ENCODE results near the gene ZNF677. TPM values are rescaled to one million over a fixed set of nuclear protein-coding genes. Genes with fewer than 3 reads are reported as not detected.
"Not testable (repeated sequence)": the region's sequence is repeated elsewhere in the genome, so short reads cannot be mapped to it uniquely, and the experiment has no call there.

Gene ZNF677
- polyA plus RNA-seq, 3 donors: 37.9 to 58.8 (median 55.3) TPM

- no peak for DNase-seq
Measured at GRCh38 chr19:53212703-53213320, 41.9 kb downstream of the ZNF677 start.

- DNase-seq: not testable (repeated sequence)
Measured at GRCh38 chr19:53211554-53211953, 43.1 kb downstream of the ZNF677 start.

GRCh38 chr19:53196777-53197396 is 57.8 kb downstream of the ZNF677 start:
- peak; percentile 93 for DNase-seq

- DNase-seq: peak; percentile 86
Measured at GRCh38 chr19:53195265-53195903, 59.3 kb downstream of the ZNF677 start.

GRCh38 chr19:53193535-53194222 is 61.0 kb downstream of the ZNF677 start:
- no peak for DNase-seq

GRCh38 chr19:53192771-53193534 is 61.7 kb downstream of the ZNF677 start, which contains the start of gene ZNF665:
ZNF665 (minus strand) TSS chr19:53193358; CDS start chr19:53182898, 10,460 bp downstream.
- DNase-seq: peak; percentile 87

GRCh38 chr19:53190253-53190652 is 64.4 kb downstream of the ZNF677 start:
- DNase-seq: no peak

GRCh38 chr19:53189691-53190198 is 64.9 kb downstream of the ZNF677 start:
- not testable (repeated sequence) for DNase-seq

Other genes starting within 250 kb of the ZNF677 start
- under 1 TPM in 2 of 3 donors, not detected in 1; 0.14 to 0.40 TPM for gene ERVV-1, start 241.0 kb downstream of the ZNF677 start, polyA plus RNA-seq (ENCODE audit: insufficient read length in 3 of 3)
- gene ERVV-2, start 210.1 kb downstream of the ZNF677 start, polyA plus RNA-seq (ENCODE audit: insufficient read length in 3 of 3): under 1 TPM; 0.09 to 0.31 (median 0.13) TPM
- 10 to 100 TPM; 32.7 to 90.1 (median 64.5) TPM for gene ZNF160, start 151.5 kb downstream of the ZNF677 start, polyA plus RNA-seq (ENCODE audit: insufficient read length in 3 of 3)
- 10 to 100 TPM; 22.0 to 27.9 (median 24.5) TPM for gene ZNF415, start 122.0 kb downstream of the ZNF677 start, polyA plus RNA-seq (ENCODE audit: insufficient read length in 3 of 3)
- 10 to 100 TPM in 2 of 3 donors, 1 to 10 TPM in 1; 8.6 to 18.0 (median 13.4) TPM for gene ZNF347, start 95.8 kb downstream of the ZNF677 start, polyA plus RNA-seq (ENCODE audit: insufficient read length in 3 of 3)
- 10 to 100 TPM in 1 of 3 donors, 1 to 10 TPM in 2; 6.0 to 10.7 (median 9.7) TPM for gene ZNF665, start 61.5 kb downstream of the ZNF677 start, polyA plus RNA-seq (ENCODE audit: insufficient read length in 3 of 3)
- not detected for gene VN1R2, start 3.4 kb upstream of the ZNF677 start, polyA plus RNA-seq (ENCODE audit: insufficient read length in 3 of 3)
- gene VN1R4, start 12.8 kb upstream of the ZNF677 start, polyA plus RNA-seq (ENCODE audit: insufficient read length in 3 of 3): not detected
- 1 to 10 TPM; 7.7 to 9.8 (median 8.1) TPM for gene ZNF845, start 78.9 kb upstream of the ZNF677 start, polyA plus RNA-seq (ENCODE audit: insufficient read length in 3 of 3)
- gene ZNF525, start 110.8 kb upstream of the ZNF677 start, polyA plus RNA-seq (ENCODE audit: insufficient read length in 3 of 3): 10 to 100 TPM; 10.8 to 17.7 (median 13.4) TPM
- gene ZNF765, start 140.3 kb upstream of the ZNF677 start, polyA plus RNA-seq (ENCODE audit: insufficient read length in 3 of 3): 10 to 100 TPM in 2 of 3 donors, 1 to 10 TPM in 1; 9.5 to 17.3 (median 12.6) TPM
- 10 to 100 TPM; 11.7 to 18.9 (median 13.6) TPM for gene ZNF761, start 177.1 kb upstream of the ZNF677 start, polyA plus RNA-seq (ENCODE audit: insufficient read length in 3 of 3)
- gene ZNF813, start 212.9 kb upstream of the ZNF677 start, polyA plus RNA-seq (ENCODE audit: insufficient read length in 3 of 3): 1 to 10 TPM; 5.7 to 8.0 (median 5.9) TPM